ENCODE measurements around the gene MRPS2.

GRCh38 chr9:135512241-135512603 lies 11.7 kb downstream of the MRPS2 start:
- TF ChIP-seq, protein P1, sequence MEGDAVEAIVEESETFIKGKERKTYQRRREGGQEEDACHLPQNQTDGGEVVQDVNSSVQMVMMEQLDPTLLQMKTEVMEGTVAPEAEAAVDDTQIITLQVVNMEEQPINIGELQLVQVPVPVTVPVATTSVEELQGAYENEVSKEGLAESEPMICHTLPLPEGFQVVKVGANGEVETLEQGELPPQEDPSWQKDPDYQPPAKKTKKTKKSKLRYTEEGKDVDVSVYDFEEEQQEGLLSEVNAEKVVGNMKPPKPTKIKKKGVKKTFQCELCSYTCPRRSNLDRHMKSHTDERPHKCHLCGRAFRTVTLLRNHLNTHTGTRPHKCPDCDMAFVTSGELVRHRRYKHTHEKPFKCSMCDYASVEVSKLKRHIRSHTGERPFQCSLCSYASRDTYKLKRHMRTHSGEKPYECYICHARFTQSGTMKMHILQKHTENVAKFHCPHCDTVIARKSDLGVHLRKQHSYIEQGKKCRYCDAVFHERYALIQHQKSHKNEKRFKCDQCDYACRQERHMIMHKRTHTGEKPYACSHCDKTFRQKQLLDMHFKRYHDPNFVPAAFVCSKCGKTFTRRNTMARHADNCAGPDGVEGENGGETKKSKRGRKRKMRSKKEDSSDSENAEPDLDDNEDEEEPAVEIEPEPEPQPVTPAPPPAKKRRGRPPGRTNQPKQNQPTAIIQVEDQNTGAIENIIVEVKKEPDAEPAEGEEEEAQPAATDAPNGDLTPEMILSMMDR (IDR thresholded peaks at IDR 0.05) = no peak
- no peak for TF ChIP-seq EZH2 (IDR thresholded peaks at IDR 0.05)

Data from neural progenitor cell (in vitro differentiated cells).